HL-60 (cell line): Measurements from ENCODE around the gene REXO1.
"Not testable (repeated sequence)": the region's sequence is repeated elsewhere in the genome, so short reads cannot be mapped to it uniquely, and the experiment has no call there.

Experiments
- DNase-seq, 2 experiments: peaks; one replicate each; pipeline ENCODE4 v3.0.0-alpha.2; 2010 to 2020; ENCODE audit warnings: low read depth in 1 of 2, low spot score in 1 of 2
- H3K27ac ChIP-seq: fragments of 250-450 bp; sonication (Bioruptor Pico); replicated peaks from 2 replicates; pipeline ENCODE4 v1.5.1; 2020; ENCODE audit warnings: mild to moderate bottlenecking, moderate library complexity
- H3K27me3 ChIP-seq: fragments of 250-450 bp; sonication (Bioruptor Pico); 2 replicates; pipeline ENCODE4 v1.5.1; 2021; ENCODE audit warnings: mild to moderate bottlenecking, moderate library complexity; ENCODE audit not compliant: insufficient read depth, poor library complexity, severe bottlenecking
- H3K4me3 ChIP-seq: replicated peaks from 2 replicates; pipeline ENCODE4 v1.5.1; 2011; ENCODE audit warnings: mild to moderate bottlenecking, control low read depth, low read length; ENCODE audit not compliant: insufficient read depth
- GABPA ChIP-seq: IDR thresholded peaks from 2 replicates; pipeline ENCODE4 v1.6.1; 2012; ENCODE audit warnings: low read depth
- POLR2AphosphoS5 ChIP-seq: IDR thresholded peaks from 2 replicates; pipeline ENCODE4 v1.6.1; 2012; ENCODE audit warnings: low read depth
- REST ChIP-seq: IDR thresholded peaks from 2 replicates; pipeline ENCODE4 v1.6.1; 2012; ENCODE audit warnings: low read depth; ENCODE audit not compliant: insufficient replicate concordance
- SPI1 ChIP-seq: IDR thresholded peaks from 2 replicates; pipeline ENCODE4 v1.6.1; 2012; ENCODE audit warnings: low read depth, mild to moderate bottlenecking, borderline replicate concordance
- TF ChIP-seq, protein P1 (sequence below): IDR thresholded peaks from one replicate; pipeline ENCODE4 v1.5.1; 2011; ENCODE audit warnings: low read length, control low read depth, inconsistent platforms; ENCODE audit not compliant: insufficient read depth

The REXO1 gene

DNA sequence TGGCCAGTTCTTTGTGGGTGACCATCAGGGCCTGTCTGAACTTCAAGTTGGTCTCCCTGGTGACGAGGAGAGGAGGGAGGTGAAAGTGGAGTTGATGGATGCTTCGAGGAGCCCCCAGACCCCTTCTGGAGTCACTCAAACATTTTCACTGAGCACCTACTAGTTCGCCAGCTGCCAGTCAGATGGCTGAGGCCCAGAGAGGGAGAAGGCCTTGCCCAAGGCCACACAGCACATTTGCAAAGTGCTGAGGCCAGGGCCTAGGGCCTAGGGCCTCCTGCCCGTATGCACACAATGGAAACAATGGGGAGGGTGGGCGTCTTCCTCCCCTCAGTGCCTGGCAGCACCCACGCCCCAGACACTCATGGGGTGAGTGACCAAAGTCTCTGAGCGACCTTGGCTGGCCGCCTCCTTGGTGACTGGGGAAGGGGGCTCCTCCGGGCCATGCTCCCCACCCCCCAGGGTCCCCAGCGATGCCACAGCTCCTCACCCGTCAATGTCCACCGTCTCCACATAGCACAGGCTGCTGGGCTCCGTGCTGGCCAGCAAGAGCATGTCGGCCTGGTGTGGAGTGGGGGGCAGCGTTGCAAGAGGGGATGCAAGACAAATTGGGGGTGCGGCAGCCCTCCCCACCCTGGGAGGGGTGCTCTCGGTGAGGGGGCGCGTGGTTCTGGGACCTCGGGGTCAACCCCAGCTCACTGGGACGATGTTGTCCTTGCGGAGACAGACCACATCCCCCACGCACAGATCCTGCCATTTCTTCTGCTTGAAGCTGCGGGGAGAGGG, 42.7 kb downstream of the REXO1 start:
- TF ChIP-seq REST (no peak), GABPA (no peak), POLR2AphosphoS5 (no peak)
- TF ChIP-seq, protein P1, sequence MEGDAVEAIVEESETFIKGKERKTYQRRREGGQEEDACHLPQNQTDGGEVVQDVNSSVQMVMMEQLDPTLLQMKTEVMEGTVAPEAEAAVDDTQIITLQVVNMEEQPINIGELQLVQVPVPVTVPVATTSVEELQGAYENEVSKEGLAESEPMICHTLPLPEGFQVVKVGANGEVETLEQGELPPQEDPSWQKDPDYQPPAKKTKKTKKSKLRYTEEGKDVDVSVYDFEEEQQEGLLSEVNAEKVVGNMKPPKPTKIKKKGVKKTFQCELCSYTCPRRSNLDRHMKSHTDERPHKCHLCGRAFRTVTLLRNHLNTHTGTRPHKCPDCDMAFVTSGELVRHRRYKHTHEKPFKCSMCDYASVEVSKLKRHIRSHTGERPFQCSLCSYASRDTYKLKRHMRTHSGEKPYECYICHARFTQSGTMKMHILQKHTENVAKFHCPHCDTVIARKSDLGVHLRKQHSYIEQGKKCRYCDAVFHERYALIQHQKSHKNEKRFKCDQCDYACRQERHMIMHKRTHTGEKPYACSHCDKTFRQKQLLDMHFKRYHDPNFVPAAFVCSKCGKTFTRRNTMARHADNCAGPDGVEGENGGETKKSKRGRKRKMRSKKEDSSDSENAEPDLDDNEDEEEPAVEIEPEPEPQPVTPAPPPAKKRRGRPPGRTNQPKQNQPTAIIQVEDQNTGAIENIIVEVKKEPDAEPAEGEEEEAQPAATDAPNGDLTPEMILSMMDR: no peak
- Histone ChIP-seq H3K27me3 (no peaks in the 10 kb centered on the region), H3K4me3 (no peak overlapping the region), H3K27ac (no peak overlapping the region)
- DNase-seq: no peak

DNA sequence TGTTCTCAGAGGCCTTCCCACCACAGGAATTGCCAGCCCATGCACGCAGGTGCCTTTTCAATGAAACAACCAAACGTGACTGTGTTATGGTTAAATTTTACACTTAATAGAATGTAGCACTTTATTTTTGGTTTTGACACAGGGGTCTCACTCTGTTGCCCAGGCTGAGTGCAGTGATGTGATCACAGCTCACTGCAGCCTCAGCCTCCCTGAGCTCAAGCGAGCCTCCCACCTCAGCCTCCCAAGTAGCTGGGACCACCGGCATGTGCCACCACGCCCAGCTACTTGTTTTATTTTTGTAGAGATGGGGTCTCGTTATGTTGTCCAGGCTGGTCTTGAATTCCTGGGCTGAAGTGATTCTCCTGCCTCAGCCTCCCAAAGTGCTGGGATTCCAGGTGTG, 43.4 kb downstream of the REXO1 start:
- no peak for TF ChIP-seq POLR2AphosphoS5
- TF ChIP-seq SPI1: no peak
- TF ChIP-seq REST: no peak
- TF ChIP-seq, protein P1: no peak
- TF ChIP-seq GABPA: no peak
- Histone ChIP-seq H3K27ac (no peak overlapping the region), H3K27me3 (no peaks in the 10 kb centered on the region), H3K4me3 (no peak overlapping the region)
- no peak for DNase-seq

DNA sequence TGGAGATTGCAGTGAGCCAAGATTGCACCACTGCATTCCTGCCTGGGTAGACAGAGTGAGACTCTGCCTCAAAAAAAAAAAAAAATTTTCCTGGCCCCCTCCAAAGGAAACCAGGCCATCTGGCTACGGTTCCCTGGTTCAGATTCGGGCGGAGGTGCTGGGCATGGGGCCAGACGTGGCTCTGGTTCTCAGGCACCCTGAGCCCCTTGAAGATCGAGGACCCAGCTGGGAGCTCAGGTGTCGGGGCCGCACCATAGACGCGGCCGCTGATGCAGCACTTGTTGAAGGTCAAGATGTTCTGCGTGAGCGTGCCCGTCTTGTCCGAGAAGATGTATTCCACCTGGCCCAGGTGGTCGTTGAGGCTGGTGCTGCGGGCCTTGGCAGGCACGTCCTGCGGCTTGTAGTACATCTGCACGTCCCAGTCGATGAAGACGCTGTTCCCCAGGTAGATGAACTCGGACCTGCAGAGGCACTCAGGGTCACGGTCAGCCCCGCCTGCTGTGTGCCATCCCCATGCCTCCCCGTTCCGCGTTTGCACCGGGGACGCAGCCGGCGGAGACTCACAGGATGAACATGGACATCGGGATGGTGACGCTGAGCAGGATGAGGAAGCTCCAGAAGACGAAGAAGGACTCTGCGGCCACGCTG, 48.5 kb downstream of the REXO1 start:
- TF ChIP-seq REST (no peak), GABPA (no peak), POLR2AphosphoS5 (no peak), SPI1 (no peak)
- TF ChIP-seq, protein P1: no peak
- Histone ChIP-seq H3K27ac (no peak overlapping the region), H3K4me3 (no peak overlapping the region), H3K27me3 (peaks cover 2% of the 10 kb centered on the region)
- no peak for DNase-seq

GRCh38 chr19:1797313-1797712, 51.0 kb downstream of the REXO1 start:
- not testable (repeated sequence) for DNase-seq, H3K27me3 ChIP-seq, H3K4me3 ChIP-seq, H3K27ac ChIP-seq
